Left ventricle myocardium inferior (tissue), 1 donor: Measurements from ENCODE around the gene C11orf86. TPM values are rescaled to one million over a fixed set of nuclear protein-coding genes. Genes with fewer than 3 reads are reported as not detected.

Source experiments
- DNase-seq: peaks from one replicate; pipeline ENCODE4 v3.0.0-alpha.2; 2020
- H3K27ac ChIP-seq: fragments of 200-600 bp; replicated peaks from 2 replicates; pipeline ENCODE4 v1.8.0; 2021
- H3K27me3 ChIP-seq: fragments of 200-600 bp; 2 replicates; pipeline ENCODE4 v1.8.0; 2021; ENCODE audit warnings: low read depth
- H3K36me3 ChIP-seq: fragments of 200-600 bp; 2 replicates; pipeline ENCODE4 v1.8.0; 2021
- H3K4me1 ChIP-seq: fragments of 200-600 bp; 2 replicates; pipeline ENCODE4 v1.8.0; 2021
- H3K4me3 ChIP-seq: fragments of 200-600 bp; 2 replicates; pipeline ENCODE4 v1.8.0; 2021; ENCODE audit warnings: mild to moderate bottlenecking, moderate library complexity
- H3K9me3 ChIP-seq: fragments of 200-600 bp; replicated peaks from 2 replicates; pipeline ENCODE4 v1.8.0; 2021
- CTCF ChIP-seq: fragments of 200-600 bp; IDR thresholded peaks from 2 replicates; pipeline ENCODE4 v1.8.0; 2021; ENCODE audit warnings: antibody characterized with exemption, mild to moderate bottlenecking, borderline replicate concordance
- intact Hi-C: fragments of 100-400 bp; cut with micrococcal nuclease; formaldehyde crosslinking; loops from one replicate; pipeline ENCODE4 v1.11.0; 2022
- total RNA-seq: library from RNA; stranded (reverse); fragmentation: NEBNext Ultra II Directional; extraction: Animal tissue kit (Norgen Biotek cat#: 25700); gene quantifications from one replicate; pipeline ENCODE4 v1.2.1, GENCODE V29; 2021
- donor health status: DM: no; HTN: yes; CAD: no; lungs with severe emphysema.

The C11orf86 gene
- total RNA-seq, 1 donor from 2014 or later, result not detected

GRCh38 chr11:66951927-66952337 is 23.2 kb upstream of the C11orf86 start:
- H3K4me3 ChIP-seq, result no peak overlapping the region
- H3K36me3 ChIP-seq, result no peaks in the 10 kb centered on the region
- intact Hi-C loops, result no loop called here
- TF ChIP-seq CTCF, result no peak
- no peaks in the 10 kb centered on the region for H3K9me3 ChIP-seq
- H3K27ac ChIP-seq, result no peak overlapping the region
- DNase-seq, result no peak
- H3K27me3 ChIP-seq, result no peaks in the 10 kb centered on the region
- H3K4me1 ChIP-seq, result no peaks in the 10 kb centered on the region

GRCh38 chr11:66953081-66953833 is 21.8 kb upstream of the C11orf86 start:
- intact Hi-C loops, result no loop called here
- no peaks in the 10 kb centered on the region for H3K36me3 ChIP-seq
- no peak overlapping the region for H3K4me3 ChIP-seq
- no peaks in the 10 kb centered on the region for H3K9me3 ChIP-seq
- no peak overlapping the region for H3K27ac ChIP-seq
- no peak for DNase-seq
- H3K4me1 ChIP-seq, result peaks cover 7% of the 10 kb centered on the region
- TF ChIP-seq CTCF, result no peak
- no peaks in the 10 kb centered on the region for H3K27me3 ChIP-seq

GRCh38 chr11:66956689-66957290 is 18.3 kb upstream of the C11orf86 start:
- intact Hi-C loops, result no loop called here
- no peak for DNase-seq
- peak overlapping the region; percentile 88 for H3K27ac ChIP-seq
- H3K27me3 ChIP-seq, result no peaks in the 10 kb centered on the region
- no peaks in the 10 kb centered on the region for H3K36me3 ChIP-seq
- no peak overlapping the region for H3K4me3 ChIP-seq
- H3K9me3 ChIP-seq, result no peaks in the 10 kb centered on the region
- TF ChIP-seq CTCF, result no peak
- H3K4me1 ChIP-seq, result peaks cover 13% of the 10 kb centered on the region

- intact Hi-C loops, result no loop called here
- TF ChIP-seq CTCF, result no peak
- DNase-seq, result no peak
- Histone ChIP-seq H3K27ac (peak overlapping the region; percentile 88), H3K4me1 (peaks cover 13% of the 10 kb centered on the region), H3K36me3 (no peaks in the 10 kb centered on the region), H3K4me3 (peak overlapping the region; percentile 77), H3K9me3 (no peaks in the 10 kb centered on the region), H3K27me3 (no peaks in the 10 kb centered on the region)
Measured at GRCh38 chr11:66957971-66958231, 17.2 kb upstream of the C11orf86 start.

- Histone ChIP-seq H3K4me1 (peaks cover 13% of the 10 kb centered on the region), H3K27ac (peak within 1 kb of the TSS; percentile 88), H3K27me3 (no peaks in the 10 kb centered on the region), H3K36me3 (no peaks in the 10 kb centered on the region), H3K9me3 (no peaks in the 10 kb centered on the region), H3K4me3 (peak within 1 kb of the TSS; percentile 77)
- DNase-seq, result peak; percentile 100
- TF ChIP-seq CTCF, result no peak
- intact Hi-C loops, result no loop called here
Measured at GRCh38 chr11:66958232-66958955, 16.7 kb upstream of the C11orf86 start, which contains the start of gene PC. Gene PC, minus strand, starts transcription at chr11:66958383. Its CDS starts 86,224 bp downstream, at chr11:66872159.
